Epithelial cell of esophagus (primary cell): ENCODE results near the gene RYR1.
"Not testable (repeated sequence)": the region's sequence is repeated elsewhere in the genome, so short reads cannot be mapped to it uniquely, and the experiment has no call there.

ENCODE experiments used
- DNase-seq: peaks from one replicate; pipeline ENCODE4 v3.0.0; 2010; ENCODE audit warnings: low read depth
- H3K4me3 ChIP-seq: 2 replicates; pipeline ENCODE4 v1.5.1; 2011; ENCODE audit warnings: mild to moderate bottlenecking, low read length, control low read depth
- TF ChIP-seq, protein P1 (sequence below): IDR thresholded peaks from 2 replicates; pipeline ENCODE4 v1.5.1; 2011; ENCODE audit warnings: low read depth, mild to moderate bottlenecking, low read length, control low read depth, inconsistent platforms; ENCODE audit not compliant: insufficient read depth; ENCODE audit errors: missing control alignments

The RYR1 gene

DNA sequence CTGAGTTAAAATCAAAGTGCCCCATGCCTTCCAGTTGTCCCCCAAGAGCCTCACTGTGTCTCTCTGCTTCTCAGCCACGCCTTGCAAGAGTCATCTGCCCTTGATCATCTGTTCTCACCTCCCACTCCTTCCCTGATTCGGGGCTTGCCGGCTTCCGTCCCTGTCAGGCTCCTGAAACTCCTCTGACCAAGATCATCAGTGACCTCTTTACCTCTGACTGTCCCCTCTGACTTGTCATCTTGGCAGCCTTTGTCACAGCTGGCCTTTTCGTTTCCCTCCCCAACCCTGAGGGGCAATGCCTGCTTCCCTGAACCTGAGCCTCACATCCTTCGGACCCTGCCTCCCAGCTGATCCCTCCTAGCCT, 117.9 kb downstream of the RYR1 start:
- no peak for DNase-seq
- TF ChIP-seq, protein P1, sequence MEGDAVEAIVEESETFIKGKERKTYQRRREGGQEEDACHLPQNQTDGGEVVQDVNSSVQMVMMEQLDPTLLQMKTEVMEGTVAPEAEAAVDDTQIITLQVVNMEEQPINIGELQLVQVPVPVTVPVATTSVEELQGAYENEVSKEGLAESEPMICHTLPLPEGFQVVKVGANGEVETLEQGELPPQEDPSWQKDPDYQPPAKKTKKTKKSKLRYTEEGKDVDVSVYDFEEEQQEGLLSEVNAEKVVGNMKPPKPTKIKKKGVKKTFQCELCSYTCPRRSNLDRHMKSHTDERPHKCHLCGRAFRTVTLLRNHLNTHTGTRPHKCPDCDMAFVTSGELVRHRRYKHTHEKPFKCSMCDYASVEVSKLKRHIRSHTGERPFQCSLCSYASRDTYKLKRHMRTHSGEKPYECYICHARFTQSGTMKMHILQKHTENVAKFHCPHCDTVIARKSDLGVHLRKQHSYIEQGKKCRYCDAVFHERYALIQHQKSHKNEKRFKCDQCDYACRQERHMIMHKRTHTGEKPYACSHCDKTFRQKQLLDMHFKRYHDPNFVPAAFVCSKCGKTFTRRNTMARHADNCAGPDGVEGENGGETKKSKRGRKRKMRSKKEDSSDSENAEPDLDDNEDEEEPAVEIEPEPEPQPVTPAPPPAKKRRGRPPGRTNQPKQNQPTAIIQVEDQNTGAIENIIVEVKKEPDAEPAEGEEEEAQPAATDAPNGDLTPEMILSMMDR = no peak
- no peak overlapping the region for H3K4me3 ChIP-seq

DNA sequence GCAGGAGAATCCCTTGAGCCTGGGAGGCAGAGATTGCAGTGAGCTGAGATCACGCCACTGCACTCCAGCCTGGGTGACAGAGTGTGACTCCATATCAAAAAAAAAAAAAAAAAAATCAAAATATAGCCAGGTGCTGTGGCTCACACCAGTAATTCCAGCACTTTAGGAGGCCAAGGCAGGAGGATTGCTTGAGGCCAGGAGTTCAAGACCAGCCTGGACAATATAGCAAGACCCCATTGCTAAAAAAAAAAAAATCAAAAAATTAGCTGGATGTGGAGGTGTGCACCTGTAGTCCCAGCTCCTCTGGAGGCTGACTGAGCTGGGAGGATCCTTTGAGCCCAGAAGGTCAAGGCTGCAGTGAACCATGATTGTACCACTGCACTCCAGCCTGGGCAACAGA, 119.7 kb downstream of the RYR1 start:
- H3K4me3 ChIP-seq, DNase-seq: not testable (repeated sequence)

DNA sequence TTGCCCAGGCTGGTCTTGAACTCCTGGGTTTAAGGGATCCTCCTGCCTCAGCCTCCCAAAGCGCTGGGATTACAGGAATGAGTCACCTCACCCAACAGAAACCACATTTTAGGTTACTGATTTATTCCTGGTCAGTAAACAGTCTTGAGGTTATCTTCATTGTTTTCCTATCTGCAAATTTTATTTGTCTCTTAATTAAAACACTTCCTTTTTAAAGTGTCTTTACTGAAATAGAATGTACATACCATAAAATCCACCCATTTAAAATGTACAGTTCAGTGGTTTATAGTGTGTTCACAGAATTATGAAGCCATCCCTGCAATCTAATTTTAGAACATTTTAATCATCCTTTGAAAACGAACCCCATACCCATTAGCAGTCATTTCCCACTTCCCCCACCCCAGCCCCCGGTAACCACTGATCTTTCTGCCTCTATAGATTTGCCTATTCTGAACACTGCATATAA, 121.2 kb downstream of the RYR1 start:
- H3K4me3 ChIP-seq = no peak overlapping the region
- DNase-seq = no peak

DNA sequence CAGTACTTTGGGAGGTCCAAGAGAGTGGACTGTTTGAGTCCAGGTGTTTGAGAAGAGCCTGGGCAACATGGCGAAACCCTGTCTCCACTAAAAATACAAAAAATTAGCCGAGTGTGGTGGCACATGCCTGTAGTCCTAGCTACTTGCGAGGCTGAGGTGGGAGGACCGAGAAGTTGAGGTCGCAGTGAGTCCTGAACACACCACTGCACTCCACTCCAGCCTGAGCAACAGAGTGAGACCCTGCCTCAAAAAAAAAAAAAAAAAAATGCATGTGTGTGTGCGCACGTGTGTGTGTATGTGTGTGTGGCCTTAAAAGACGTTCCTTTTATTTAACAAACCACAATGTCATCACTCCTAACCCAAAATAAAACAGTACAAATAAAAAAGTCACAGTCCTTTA, 121.7 kb downstream of the RYR1 start:
- TF ChIP-seq, protein P1 = no peak
- no peak for DNase-seq
- no peak overlapping the region for H3K4me3 ChIP-seq

More for the DNA sequence above, 121.2 kb downstream of the RYR1 start:
- TF ChIP-seq, protein P1 = no peak

DNA sequence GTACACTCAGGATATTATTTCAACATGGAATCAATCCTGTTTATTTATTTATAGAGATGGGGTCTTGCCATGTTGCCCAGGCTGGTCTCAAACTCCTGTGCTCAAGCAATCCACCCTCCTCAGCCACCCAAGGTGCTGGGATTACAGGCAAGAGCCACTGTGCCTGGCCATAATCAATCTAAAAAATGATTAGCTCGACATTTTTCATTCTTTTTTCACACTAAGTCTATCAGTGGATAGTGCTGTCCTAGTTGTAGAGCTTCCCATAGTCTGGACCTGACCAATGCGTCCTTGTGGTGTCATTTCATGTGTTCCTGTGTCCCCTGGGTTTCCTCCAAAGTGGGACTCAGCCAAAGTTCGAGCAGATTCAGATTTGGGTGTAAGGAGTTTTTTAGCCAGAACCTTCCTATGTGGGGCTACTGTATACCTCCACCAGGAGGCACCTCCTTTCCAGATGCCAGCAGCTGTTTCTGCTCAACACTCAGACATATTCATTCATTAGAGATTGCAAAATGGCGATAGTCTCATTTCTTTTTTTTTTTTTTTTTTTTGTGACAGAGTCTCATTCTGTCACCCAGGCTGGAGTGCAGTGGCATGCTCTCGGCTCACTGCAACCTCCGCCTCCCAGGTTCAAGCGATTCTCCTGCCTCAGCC, 123.2 kb downstream of the RYR1 start:
- DNase-seq = peak; percentile 55
- TF ChIP-seq, protein P1 = peak; percentile 69
- H3K4me3 ChIP-seq = no peak overlapping the region

DNA sequence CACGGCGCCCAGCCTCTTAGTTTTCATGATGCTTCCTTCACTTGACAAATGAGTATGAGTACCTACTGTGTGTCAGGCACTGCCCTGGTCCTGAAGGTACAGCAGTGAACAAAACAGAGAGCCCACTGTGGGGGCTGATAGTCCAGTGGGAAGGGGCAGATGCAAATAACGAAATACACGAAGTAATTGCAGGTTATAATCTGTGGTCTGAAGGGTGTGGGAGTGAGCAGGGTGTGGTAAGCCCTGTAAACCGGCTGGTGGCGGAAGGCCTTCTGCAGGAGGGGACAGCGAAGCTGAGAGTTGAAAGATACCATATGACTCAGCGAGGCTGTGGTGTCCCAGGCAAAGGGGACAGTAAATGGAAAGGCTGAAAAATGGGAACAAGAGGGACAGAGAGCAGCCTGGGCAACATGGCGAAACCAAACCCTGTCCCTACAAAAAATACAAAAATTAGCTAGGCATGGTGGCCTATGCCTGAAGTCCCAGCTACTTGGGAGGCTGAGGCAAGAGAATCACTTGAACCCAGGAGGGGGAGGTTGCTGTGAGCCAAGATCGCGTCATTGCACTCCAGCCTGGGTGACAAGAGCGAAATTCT, 123.8 kb downstream of the RYR1 start:
- no peak for DNase-seq
- TF ChIP-seq, protein P1 = no peak
- no peak overlapping the region for H3K4me3 ChIP-seq

DNA sequence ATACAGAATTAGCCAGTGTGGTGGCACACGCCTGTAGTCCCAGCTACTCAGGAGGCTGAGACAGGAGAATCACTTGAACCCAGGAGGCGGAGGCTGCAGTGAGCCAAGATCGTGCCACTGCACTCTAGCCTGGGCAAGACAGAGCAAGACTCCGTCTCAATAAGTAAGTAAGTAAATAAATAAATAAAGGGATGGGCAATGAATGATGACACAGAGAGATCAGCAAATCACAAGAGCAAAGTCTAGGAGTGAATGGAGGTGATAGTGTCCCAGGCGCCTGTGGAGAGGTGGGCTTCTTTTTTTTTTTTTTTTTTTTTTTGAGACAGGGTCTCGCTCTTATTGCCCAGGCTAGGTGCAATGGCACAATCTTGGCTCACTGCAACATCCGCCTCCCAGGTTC, 125.4 kb downstream of the RYR1 start:
- not testable (repeated sequence) for H3K4me3 ChIP-seq, DNase-seq

DNA sequence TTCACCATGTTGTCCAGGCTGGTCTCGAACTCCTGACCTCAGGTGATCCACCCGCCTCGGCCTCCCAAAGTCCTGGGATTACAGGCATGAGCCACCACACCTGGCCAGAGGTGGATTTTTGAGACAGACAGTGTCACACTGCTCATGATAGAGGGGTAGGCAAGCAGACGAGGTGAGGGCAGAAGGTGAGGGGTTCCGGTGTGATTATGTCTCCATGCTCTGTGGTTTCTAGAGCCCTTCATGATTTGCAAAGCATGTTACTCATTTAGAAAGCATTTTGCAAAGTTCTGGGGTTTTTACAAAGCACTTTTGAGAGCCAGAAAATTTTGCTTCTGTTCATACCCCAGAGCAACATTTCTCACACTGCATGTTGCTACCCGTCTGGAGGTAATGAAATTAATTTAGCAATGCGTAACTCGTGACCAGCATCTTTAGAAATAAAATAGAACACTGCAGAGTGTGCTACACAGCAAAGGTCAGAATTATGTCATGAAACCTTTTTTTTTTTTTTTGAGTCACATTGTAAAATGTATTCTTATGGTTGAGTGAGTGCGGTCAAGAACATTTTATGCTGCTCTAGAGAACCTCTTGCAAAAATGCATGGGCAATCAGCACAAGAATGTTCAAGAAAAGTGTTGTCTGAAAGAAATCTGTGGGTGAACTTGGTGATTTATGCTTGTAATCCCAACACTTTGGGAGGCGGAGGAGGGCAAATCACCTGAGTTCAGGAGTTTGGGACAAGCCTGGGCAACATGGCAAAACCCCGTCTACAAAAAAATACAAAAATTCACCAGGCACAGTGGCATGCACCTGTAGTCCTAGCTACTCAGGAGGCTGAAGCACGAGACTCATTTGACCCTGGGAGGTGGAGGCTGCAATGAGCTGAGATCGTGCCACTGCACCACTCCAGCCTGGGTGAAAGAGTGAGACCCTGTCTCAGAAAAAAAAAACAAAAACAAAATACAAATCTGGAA, 126.2 kb downstream of the RYR1 start:
- DNase-seq = peak; percentile 97
- no peak overlapping the region for H3K4me3 ChIP-seq
- TF ChIP-seq, protein P1 = no peak
